Activated CD4-positive, alpha-beta T cell treated with anti-CD3 and anti-CD28 coated beads, Interleukin-2, amount 10 ng/mL, durations not matched to agents 24 days and 14 days (primary cell): ENCODE data around the gene PNLDC1. TPM values are rescaled to one million over a fixed set of nuclear protein-coding genes. Genes with fewer than 3 reads are reported as not detected.
A peak's percentile ranks its signal among the peaks of the same experiment; 100 is the strongest.

Experiments used
- DNase-seq: peaks from one replicate; pipeline ENCODE4 v3.0.0; 2022
- H3K27ac Mint-ChIP-seq: one replicate; pipeline ENCODE4 v1.8.0; 2022; ENCODE audit warnings: mild to moderate bottlenecking, mixed read lengths
- H3K27me3 Mint-ChIP-seq: one replicate; pipeline ENCODE4 v1.8.0; 2022; ENCODE audit warnings: mixed read lengths
- H3K36me3 Mint-ChIP-seq: one replicate; pipeline ENCODE4 v1.8.0; 2022; ENCODE audit warnings: low read depth, mild to moderate bottlenecking, mixed read lengths
- H3K4me1 Mint-ChIP-seq: one replicate; pipeline ENCODE4 v1.8.0; 2021; ENCODE audit warnings: mixed read lengths
- H3K4me3 Mint-ChIP-seq: one replicate; pipeline ENCODE4 v1.8.0; 2022; ENCODE audit warnings: mild to moderate bottlenecking, moderate library complexity, mixed read lengths
- H3K9me3 Mint-ChIP-seq: one replicate; pipeline ENCODE4 v1.8.0; 2021; ENCODE audit warnings: mixed read lengths
- intact Hi-C: fragments of 100-400 bp; cut with micrococcal nuclease; formaldehyde crosslinking; loops from one replicate; pipeline ENCODE4 v1.15.1; 2023
- total RNA-seq: library from RNA; stranded (reverse); gene quantifications from 2 replicates; pipeline ENCODE4 v1.2.3, GENCODE V29; 2022

Gene PNLDC1
- 0.40 and 0.97 TPM in 2 replicates for total RNA-seq

- H3K4me3 Mint-ChIP-seq: no peak within 1 kb of the TSS
- no peak for DNase-seq
- no peaks in the 10 kb centered on the region for H3K9me3 Mint-ChIP-seq
- H3K4me1 Mint-ChIP-seq: peaks cover 5% of the 10 kb centered on the region
- no peaks in the 10 kb centered on the region for H3K27me3 Mint-ChIP-seq
- H3K36me3 Mint-ChIP-seq: peaks cover 33% of the 10 kb centered on the region
- intact Hi-C loops: no loop called here
- H3K27ac Mint-ChIP-seq: no peak within 1 kb of the TSS
Observed at GRCh38 chr6:159800141-159800865, at the start of gene PNLDC1. TSS of gene PNLDC1 (plus strand) at chr6:159800276. CDS start at chr6:159800308, 32 bp downstream.

- H3K27me3 Mint-ChIP-seq: no peaks in the 10 kb centered on the region
- no peaks in the 10 kb centered on the region for H3K9me3 Mint-ChIP-seq
- no peak overlapping the region for H3K4me3 Mint-ChIP-seq
- peaks cover 60% of the 10 kb centered on the region for H3K36me3 Mint-ChIP-seq
- no peak for DNase-seq
- H3K4me1 Mint-ChIP-seq: peaks cover 6% of the 10 kb centered on the region
- H3K27ac Mint-ChIP-seq: no peak overlapping the region
- intact Hi-C loops: loop anchor here (5.0 kb wide), 1 partner anchor 36 kb away; the partner anchor contains the start of gene TCP1
Observed at GRCh38 chr6:159751448-159751847, 48.6 kb upstream of the PNLDC1 start.

DNA sequence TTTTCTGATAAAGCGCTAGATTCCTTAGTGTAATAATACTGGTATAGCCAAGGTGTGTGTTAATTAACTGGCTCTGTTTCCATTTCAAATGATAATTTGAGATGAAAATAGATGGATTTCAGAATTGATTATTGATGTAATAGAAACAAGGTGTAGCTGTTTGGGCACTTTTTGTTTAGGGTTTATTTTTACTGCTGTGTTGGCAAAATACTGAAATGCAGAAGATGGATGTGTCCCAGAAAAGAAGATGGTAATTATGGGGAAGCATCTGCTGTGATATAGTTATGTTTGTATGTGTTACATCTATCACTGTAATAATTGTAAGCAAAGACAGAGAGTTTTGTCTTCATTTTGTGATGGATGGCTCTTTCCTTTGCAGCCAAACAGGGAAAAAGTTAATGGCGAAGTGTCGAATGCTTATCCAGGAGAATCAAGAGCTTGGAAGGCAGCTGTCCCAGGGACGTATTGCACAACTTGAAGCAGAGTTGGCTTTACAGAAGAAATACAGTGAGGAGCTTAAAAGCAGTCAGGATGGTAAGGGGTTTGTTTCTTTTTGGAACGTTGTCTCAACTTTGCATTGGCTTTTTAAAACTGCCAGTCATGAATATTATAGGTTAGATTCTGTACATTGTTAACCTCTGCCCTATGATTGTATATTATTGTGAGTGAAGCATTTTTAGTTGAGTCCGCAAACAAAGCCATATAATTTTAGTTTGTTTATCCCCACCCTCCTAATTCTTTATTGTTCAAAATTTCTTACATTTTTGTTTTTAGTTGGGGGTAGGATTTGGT lies 46.8 kb upstream of the PNLDC1 start:
- no peak for DNase-seq
- no peak overlapping the region for H3K27ac Mint-ChIP-seq
- H3K36me3 Mint-ChIP-seq: peaks cover 65% of the 10 kb centered on the region
- intact Hi-C loops: loop anchor here (5.0 kb wide), 1 partner anchor 34 kb away; the partner anchor contains the start of gene TCP1
- no peaks in the 10 kb centered on the region for H3K27me3 Mint-ChIP-seq
- no peak overlapping the region for H3K4me3 Mint-ChIP-seq
- peaks cover 9% of the 10 kb centered on the region for H3K4me1 Mint-ChIP-seq
- no peaks in the 10 kb centered on the region for H3K9me3 Mint-ChIP-seq

DNA sequence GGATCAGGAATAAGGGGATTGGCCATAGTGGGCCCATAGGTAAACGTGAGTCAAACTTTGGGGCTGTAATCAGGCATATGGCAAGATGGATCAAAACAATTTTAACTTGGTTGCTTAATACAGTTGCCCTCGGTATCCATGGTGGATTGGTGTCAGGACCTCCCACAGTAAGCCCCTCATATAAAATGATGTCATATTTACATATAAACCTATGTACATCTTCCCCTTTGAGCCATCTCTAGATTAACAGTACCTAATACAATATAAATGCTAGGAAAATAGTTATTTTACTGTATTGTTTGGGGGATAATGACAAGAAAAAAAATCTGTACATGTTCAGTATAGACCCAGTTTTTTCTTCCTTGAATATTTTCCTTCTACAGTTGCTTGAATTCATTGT lies 45.7 kb upstream of the PNLDC1 start:
- Mint-ChIP-seq H3K27me3 (no peaks in the 10 kb centered on the region), H3K27ac (no peak overlapping the region), H3K36me3 (peaks cover 61% of the 10 kb centered on the region), H3K4me3 (no peak overlapping the region), H3K4me1 (peaks cover 13% of the 10 kb centered on the region), H3K9me3 (no peaks in the 10 kb centered on the region)
- DNase-seq: no peak
- intact Hi-C loops: loop anchor here (5.0 kb wide), 1 partner anchor 33 kb away; the partner anchor contains the start of gene TCP1

DNA sequence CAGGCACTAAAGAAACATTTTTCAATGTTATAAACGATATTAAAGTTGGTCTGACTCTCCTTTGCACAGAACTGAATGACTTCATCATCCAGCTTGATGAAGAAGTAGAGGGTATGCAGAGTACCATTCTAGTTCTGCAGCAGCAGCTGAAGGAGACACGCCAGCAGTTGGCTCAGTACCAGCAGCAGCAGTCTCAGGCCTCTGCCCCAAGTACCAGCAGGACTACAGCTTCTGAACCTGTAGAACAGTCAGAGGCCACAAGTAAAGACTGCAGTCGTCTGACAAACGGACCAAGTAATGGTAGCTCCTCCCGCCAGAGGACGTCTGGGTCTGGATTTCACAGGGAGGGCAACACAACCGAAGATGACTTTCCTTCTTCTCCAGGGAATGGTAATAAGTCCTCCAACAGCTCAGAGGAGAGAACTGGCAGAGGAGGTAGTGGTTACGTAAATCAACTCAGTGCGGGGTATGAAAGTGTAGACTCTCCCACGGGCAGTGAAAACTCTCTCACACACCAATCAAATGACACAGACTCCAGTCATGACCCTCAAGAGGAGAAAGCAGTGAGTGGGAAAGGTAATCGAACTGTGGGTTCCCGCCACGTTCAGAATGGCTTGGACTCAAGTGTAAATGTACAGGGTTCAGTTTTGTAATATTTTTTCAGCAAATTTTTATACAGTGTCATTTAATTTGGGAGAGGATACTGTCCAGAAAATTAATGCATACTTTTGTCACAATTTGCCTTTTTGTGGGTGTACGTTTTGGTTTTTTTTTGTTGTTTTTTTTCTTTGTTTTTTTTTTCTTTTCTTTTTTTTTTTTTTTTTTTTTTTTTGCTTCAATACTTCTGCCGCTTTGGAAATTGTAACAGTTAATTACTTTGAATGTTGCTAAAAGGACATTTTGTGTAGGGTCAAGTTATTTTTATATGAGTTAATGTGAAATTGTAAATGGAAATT lies 44.8 kb upstream of the PNLDC1 start:
- Mint-ChIP-seq H3K4me1 (peaks cover 17% of the 10 kb centered on the region), H3K36me3 (peaks cover 59% of the 10 kb centered on the region), H3K4me3 (no peak overlapping the region), H3K9me3 (no peaks in the 10 kb centered on the region), H3K27me3 (no peaks in the 10 kb centered on the region), H3K27ac (peak overlapping the region; percentile 14)
- no peak for DNase-seq
- intact Hi-C loops: loop anchor here (5.0 kb wide), 1 partner anchor 32 kb away; the partner anchor contains the start of gene TCP1

DNA sequence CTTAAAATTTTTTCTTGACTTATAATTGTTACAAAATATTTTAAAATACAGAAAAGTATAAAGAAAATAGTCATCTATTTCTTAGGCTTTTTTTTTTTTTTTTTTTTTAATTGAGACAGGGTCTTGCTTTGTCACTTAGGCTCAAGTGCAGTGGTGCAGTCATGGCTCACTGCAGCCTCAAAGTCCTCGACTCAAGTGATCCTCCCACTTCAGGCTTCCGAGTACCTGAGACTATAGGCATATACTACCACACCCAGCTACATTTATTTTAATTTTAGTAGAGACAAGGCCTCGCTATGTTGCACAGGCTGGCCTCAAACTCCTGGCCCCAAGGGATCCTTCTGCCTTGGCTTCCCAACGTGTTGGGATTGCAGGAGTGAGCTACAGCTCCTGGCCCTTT lies 43.6 kb upstream of the PNLDC1 start:
- intact Hi-C loops: no loop called here

DNA sequence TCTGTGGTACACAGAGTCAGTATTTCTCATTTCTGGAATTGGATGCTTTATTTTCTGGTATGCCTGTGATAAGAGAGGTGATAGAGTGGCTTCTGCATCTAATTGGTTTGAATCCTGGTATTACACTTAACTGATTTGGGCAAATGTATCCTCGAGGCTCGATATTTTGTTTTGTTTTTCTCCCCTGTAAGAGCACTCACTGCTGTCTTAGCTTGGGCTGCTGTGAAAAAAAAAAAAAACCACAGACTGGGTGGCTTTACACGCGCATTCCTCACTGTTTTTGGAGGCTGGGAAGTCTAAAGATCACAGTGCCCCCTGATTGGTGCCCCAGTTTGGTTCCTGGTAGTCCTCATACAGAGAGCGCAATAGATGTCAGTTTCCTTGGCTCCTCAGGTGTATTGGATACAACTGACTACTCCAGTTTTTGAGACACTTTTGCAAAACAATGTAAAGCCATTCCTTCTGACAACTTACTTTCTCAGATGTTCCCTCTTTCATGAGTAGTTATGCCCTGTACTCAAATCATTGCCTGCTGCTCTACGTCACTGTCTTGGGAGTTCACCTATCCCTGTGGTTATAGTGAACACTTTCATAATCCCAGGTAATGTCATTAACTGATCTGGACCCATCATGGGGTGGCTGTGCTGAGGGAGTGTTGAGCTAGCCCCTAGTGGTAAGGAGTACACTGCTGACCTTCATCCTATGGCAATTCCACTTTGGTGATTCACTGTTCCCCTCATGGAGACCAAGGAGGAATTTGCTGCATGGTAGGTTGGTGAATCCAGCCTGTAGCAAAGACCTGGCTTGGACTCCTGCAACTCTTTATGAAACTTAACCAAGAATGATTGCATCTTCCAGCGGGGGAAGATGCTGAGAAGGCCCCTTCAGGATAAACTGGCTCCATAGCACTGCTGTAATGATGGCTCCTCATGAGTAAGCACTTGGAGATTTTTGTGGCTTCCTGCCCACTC lies 41.8 kb upstream of the PNLDC1 start:
- intact Hi-C loops: no loop called here
- no peak overlapping the region for H3K4me3 Mint-ChIP-seq
- no peak for DNase-seq
- H3K4me1 Mint-ChIP-seq: peaks cover 29% of the 10 kb centered on the region
- H3K27me3 Mint-ChIP-seq: no peaks in the 10 kb centered on the region
- peak overlapping the region; percentile 17 for H3K27ac Mint-ChIP-seq
- H3K36me3 Mint-ChIP-seq: peaks cover 54% of the 10 kb centered on the region
- no peaks in the 10 kb centered on the region for H3K9me3 Mint-ChIP-seq

More for the DNA sequence above, 43.6 kb upstream of the PNLDC1 start:
- Mint-ChIP-seq H3K4me1 (peaks cover 27% of the 10 kb centered on the region), H3K9me3 (no peaks in the 10 kb centered on the region), H3K36me3 (peaks cover 57% of the 10 kb centered on the region), H3K27ac (no peak overlapping the region), H3K4me3 (no peak overlapping the region), H3K27me3 (no peaks in the 10 kb centered on the region)
- DNase-seq: no peak

DNA sequence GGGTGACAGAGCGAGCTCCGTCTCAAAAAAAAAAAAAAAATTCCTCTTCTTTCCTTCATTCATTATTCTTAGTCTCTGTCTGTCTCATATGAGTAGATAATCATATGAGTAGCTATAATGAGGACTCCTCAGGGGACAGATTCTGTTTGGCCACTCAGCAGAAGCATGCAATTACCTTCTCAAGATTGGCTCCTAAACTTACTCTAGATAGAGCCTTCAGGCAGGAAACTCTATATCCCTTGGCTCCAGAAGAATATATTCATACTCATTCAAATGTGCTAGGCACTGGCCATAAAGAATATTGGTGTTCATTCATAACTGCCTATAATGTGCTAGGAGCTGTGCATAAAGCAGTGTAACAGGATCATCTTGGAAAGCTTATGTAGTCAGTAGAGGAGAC lies 40.4 kb upstream of the PNLDC1 start:
- no peak for DNase-seq
- Mint-ChIP-seq H3K4me1 (peaks cover 31% of the 10 kb centered on the region), H3K9me3 (no peaks in the 10 kb centered on the region), H3K4me3 (peak overlapping the region; percentile 50), H3K36me3 (peaks cover 52% of the 10 kb centered on the region), H3K27me3 (no peaks in the 10 kb centered on the region), H3K27ac (peak overlapping the region; percentile 55)
- intact Hi-C loops: no loop called here

GRCh38 chr6:159760602-159761057 lies 39.4 kb upstream of the PNLDC1 start:
- intact Hi-C loops: no loop called here
- no peak for DNase-seq
- H3K9me3 Mint-ChIP-seq: no peaks in the 10 kb centered on the region
- no peaks in the 10 kb centered on the region for H3K27me3 Mint-ChIP-seq
- peaks cover 49% of the 10 kb centered on the region for H3K36me3 Mint-ChIP-seq
- peak overlapping the region; percentile 98 for H3K27ac Mint-ChIP-seq
- H3K4me3 Mint-ChIP-seq: peak overlapping the region; percentile 94
- peaks cover 31% of the 10 kb centered on the region for H3K4me1 Mint-ChIP-seq

DNA sequence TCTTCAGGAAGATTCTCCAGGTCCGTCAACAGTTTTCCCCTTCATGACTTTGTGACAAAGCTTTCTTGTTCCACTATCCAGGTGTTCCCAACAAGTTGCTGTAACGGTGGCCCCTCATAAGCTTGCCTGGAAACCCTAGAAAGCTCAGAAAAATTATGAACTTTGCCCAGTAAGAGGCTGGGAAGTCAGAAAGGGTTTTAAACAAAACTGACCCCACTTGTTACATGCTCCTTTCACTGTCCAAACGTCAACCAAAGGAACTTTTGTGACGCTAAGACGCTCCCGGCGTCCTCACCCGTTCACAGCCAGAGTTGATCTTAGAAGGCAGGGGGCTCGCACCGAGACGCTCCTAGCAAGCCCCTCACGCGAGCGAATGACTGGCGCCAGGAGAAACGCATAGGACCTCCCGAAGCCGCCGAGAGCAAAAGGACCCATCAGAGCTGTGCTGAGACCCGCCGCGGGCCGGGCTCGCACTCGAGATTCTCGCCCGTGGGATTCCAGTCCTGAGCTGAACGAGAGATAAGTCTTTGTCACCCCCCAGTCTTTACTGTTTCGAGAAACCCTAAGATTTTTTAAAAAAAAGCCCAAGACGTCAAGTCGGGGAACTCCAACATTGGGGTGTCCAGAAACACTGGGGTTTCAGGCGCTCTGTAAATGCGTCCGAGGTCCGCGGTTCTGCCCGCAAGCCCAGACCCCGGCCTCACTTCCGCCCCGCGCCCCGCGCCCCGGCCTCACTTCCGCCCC lies 38.8 kb upstream of the PNLDC1 start:
- H3K4me1 Mint-ChIP-seq: peaks cover 35% of the 10 kb centered on the region
- no peak for DNase-seq
- peak overlapping the region; percentile 98 for H3K27ac Mint-ChIP-seq

GRCh38 chr6:159761873-159762680 lies 38.0 kb upstream of the PNLDC1 start, which contains the start of gene ACAT2:
TSS of gene ACAT2 (plus strand) at chr6:159762045. CDS start at chr6:159762088, 43 bp downstream.
- DNase-seq: peak; percentile 98
- Mint-ChIP-seq H3K9me3 (no peaks in the 10 kb centered on the region), H3K27ac (peak within 1 kb of the TSS; percentile 98), H3K4me3 (peak within 1 kb of the TSS; percentile 94), H3K36me3 (peaks cover 52% of the 10 kb centered on the region), H3K27me3 (no peaks in the 10 kb centered on the region), H3K4me1 (peaks cover 42% of the 10 kb centered on the region)
- intact Hi-C loops: loop anchor here (1.0 kb wide), 3 partner anchors 27 to 71 kb away; partner anchors contain the start of genes TCP1 and WTAP

More for the DNA sequence above, 38.8 kb upstream of the PNLDC1 start:
- Mint-ChIP-seq H3K9me3 (no peaks in the 10 kb centered on the region), H3K27me3 (no peaks in the 10 kb centered on the region), H3K36me3 (peaks cover 48% of the 10 kb centered on the region), H3K4me3 (peak overlapping the region; percentile 94)
- intact Hi-C loops: no loop called here
